RCC 7860 (cell line): ENCODE measurements around the gene UNC93A.
"Not testable (repeated sequence)": the region's sequence is repeated elsewhere in the genome, so short reads cannot be mapped to it uniquely, and the experiment has no call there.

ENCODE experiments used
- DNase-seq: peaks from one replicate; pipeline ENCODE4 v3.0.0-alpha.2; 2015; ENCODE audit warnings: low spot score
- FAIRE-seq: peaks from 2 replicates; lab custom pipeline; 2012; peaks lifted over from hg19 to GRCh38; lab: Jason Lieb, UNC

UNC93A gene

DNA sequence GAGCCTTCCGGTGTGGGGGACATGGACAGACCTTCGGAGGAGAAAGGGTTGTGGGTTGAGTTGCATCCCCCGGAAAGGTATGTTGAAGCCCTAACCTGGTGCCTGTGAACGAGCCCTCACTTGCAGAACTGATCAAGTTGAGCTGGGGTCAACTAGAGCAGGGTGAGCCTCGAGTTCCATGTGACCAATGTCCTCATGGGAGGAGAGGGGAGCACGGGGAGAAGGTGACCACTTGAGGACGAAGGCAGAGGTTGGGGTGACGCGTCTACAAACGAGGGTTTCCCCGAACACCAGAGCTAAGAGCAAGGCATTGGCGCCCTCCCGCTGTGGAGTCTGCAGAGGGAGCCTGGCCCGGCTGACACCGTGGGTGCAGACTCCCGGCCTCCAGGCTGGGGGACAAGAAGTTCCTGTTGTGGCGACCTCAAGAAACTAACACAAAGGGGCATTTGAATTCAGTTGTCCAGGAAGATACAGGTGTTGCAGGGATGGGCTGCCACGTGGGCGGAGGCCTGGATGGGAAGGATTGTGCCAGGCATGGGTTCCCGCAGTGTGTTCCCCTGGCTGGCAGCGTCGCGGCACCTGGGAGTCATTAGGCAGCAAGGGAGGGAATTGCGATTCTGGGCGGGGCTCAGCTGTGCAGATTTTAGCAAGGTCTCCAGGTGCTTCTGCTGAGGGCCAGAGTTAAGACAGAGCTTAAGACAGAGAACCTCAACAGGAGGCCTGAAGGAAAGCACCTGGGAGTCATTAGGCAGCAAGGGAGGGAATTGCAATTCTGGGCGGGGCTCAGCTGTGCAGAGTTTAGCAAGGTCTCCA, 20.4 kb upstream of the UNC93A start:
- no peak for FAIRE-seq

GRCh38 chr6:167272151-167272550, 19.0 kb upstream of the UNC93A start:
- DNase-seq (no peak), FAIRE-seq (no peak)

More for the DNA sequence above, 20.4 kb upstream of the UNC93A start:
- no peak for DNase-seq

GRCh38 chr6:167272696-167273379, 18.3 kb upstream of the UNC93A start:
- no peak for FAIRE-seq
- no peak for DNase-seq

DNA sequence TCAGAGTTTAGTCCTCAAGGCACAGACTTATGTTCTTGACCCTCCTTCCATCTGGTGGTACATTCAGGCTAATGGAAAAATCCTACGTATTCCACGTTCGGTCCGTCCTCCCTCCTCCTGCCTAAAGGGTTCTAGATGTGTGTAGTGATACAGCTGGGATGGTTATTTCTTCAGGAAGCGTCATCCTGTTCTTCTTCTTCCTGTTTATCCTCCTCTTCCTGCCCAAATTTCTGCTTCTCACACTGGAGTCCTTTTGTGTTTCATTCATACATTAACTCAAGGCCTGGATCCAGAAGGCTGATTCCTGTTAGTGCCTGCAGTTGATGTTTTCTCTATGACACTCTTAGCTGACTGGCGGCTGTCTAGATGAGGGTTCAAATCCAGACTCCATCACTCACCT, 16.8 kb upstream of the UNC93A start:
- DNase-seq (no peak), FAIRE-seq (no peak)

- FAIRE-seq (no peak), DNase-seq (no peak)
Measured at GRCh38 chr6:167275001-167275400, 16.1 kb upstream of the UNC93A start.

- FAIRE-seq (no peak), DNase-seq (no peak)
Measured at GRCh38 chr6:167275436-167275835, 15.7 kb upstream of the UNC93A start.

- no peak for FAIRE-seq
- no peak for DNase-seq
Measured at GRCh38 chr6:167276772-167277533, 14.2 kb upstream of the UNC93A start.

DNA sequence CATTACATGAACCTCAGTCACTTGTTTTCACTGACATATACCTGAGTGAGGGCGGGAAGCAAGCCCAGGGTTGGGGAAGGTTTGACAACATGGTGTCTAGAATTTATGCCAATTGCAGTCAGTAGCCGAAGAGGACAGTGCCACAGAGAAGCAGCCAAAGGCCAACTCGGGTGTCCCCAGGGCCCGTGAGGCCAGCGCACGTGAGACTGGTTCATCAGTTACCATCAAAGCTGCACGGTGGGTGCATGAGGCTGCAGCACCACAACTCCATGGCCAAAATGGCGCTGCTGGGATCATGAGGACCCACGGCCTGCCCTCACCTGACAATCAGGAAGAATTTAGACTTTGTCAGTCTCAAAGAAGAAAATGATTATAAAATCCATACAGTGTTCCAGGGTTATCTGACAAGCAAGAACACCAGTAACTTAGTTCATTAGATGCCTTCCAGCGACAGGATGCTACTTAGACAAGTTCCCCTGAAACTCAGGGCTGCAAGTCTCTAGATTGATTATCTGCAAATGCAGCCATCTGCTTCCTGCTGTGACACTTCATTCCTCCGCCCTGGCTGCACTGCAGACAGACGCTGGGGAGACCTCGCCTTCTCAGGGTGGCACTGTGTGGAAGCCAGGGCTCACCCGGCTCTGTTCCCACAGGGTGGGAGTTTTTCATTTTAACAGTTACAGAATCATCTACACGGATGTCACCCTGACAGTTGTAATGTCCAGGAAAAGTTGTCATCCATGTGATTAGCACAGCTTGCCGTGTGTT, 12.8 kb upstream of the UNC93A start:
- not testable (repeated sequence) for DNase-seq, FAIRE-seq

- DNase-seq (no peak), FAIRE-seq (no peak)
Measured at GRCh38 chr6:167279766-167280446, 11.2 kb upstream of the UNC93A start.

GRCh38 chr6:167280466-167280865, 10.6 kb upstream of the UNC93A start:
- FAIRE-seq, DNase-seq: not testable (repeated sequence)

DNA sequence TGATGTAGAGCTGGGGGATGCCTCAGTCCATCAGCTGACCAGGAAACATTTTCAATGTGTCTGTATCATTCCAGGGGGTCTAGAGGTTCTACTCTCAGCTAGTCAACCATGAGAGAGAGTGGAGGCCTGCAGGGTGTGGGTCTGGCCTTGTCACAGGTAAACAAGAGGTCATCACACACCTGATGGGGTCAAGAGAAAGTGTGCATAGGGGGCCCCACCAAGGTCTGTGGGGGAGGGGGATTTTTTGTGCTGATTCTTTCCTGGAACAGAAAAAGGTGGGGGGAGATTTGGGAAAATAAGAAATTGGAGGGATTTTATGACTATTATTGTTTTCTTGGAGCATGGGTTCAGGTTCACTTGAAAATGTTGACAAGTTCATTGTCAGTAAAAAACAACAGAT, 8.9 kb upstream of the UNC93A start:
- DNase-seq (no peak), FAIRE-seq (no peak)

GRCh38 chr6:167284565-167284964, 6.5 kb upstream of the UNC93A start:
- FAIRE-seq, DNase-seq: not testable (repeated sequence)

GRCh38 chr6:167285077-167285770, 5.9 kb upstream of the UNC93A start:
- FAIRE-seq (no peak), DNase-seq (no peak)

- FAIRE-seq: no peak
Measured at GRCh38 chr6:167287513-167288048, 3.5 kb upstream of the UNC93A start.

DNA sequence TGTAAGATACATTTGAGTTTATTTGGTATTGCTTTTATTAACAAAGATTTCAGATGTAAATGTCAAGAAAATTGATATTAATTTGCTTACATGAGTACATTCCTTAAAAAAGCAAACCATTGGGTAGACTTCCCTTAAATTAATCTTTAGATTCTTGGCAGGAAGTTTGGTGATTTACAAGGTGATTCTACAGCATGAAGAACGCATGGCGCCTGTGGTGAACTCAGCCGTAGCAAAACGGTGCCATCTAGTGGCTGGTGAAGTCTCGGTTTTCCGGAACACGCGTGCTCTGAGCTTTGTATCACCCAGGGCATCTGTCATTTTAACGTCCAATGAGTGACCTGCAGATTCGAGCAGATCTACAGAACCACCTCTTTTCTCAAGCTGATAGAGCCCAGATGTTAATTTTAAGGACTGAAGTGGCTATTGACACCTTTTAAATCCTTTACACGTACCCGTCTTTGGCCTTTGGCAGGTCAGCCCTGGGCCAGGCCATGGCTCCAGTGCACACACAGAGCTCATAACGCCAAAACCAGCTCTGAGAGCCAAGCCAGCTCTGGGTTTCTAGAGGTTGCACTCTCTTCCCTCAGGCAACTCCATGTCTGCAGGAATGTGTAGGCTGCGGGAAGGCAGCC, 2.4 kb upstream of the UNC93A start:
- peak; percentile 90 for FAIRE-seq
- peak; percentile 15 for DNase-seq

More at GRCh38 chr6:167287513-167288048, 3.5 kb upstream of the UNC93A start:
- DNase-seq: no peak

DNA sequence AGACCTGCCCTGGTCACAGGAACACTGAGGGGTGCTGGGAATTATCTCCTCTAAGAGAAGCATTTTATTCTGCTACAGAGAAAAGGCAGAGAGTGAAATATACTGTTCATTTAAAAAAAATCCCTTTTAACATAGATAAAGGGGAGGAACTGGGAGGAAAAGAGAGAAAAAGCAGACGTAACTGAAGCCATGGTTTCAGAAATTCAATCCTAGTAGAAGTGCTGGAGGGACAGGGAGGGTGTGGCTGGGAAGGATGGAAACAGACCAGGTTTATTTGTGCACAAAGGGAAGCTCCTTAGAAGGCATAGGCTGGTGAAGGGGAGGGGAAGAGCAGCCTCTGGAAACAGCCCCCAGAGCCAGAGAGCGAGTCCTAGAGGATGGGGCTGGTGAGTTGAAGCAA, 1.8 kb upstream of the UNC93A start:
- not testable (repeated sequence) for FAIRE-seq, DNase-seq

- peak; percentile 85 for FAIRE-seq
- DNase-seq: peak; percentile 75
Measured at GRCh38 chr6:167291623-167292300, 647 bp downstream of the UNC93A start.
